ENCODE data around the gene TEAD1.

Gene TEAD1

DNA sequence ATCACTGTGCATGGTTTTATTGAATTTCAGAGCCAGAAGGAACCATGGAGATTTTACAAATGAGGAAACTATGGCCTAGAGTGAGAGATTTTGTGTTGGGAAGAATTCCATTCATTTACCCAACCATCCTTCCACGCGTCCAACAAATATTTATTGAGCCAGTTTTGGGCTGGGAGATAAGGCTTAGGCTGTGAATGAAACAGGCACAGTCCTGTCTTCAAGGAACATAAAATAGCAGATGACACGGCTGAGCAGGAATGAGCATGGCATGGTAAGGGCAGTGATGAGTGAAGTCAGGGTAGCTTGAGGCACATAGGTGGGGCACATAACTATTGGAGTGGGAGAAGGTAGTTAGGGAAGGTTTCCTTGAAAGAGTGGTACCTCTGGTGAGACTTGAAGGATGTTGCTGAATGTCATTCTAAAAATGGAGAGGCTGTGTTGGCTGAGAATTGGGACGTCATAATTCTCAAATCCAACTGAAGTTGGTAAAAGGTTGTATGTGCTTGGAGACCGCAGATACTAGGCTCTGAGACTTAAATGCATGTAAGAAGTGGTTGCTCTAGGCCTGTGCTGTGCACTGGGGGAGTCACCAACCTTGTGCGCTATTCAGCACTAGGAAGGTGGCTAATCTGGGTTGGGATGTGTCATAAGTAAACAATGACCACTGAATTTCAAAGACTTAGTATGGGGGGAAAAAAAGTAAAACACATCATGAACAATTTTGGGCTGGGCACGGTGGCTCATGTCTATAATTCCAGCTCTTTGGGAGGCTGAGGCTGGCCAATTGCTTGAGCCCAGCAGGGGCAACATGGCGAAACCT lies 51.9 kb downstream of the TEAD1 start:
- TF ChIP-seq ZFX (IDR thresholded peaks at IDR 0.05; ENCODE audit: borderline replicate concordance): no peak
- TF ChIP-seq, protein P1, sequence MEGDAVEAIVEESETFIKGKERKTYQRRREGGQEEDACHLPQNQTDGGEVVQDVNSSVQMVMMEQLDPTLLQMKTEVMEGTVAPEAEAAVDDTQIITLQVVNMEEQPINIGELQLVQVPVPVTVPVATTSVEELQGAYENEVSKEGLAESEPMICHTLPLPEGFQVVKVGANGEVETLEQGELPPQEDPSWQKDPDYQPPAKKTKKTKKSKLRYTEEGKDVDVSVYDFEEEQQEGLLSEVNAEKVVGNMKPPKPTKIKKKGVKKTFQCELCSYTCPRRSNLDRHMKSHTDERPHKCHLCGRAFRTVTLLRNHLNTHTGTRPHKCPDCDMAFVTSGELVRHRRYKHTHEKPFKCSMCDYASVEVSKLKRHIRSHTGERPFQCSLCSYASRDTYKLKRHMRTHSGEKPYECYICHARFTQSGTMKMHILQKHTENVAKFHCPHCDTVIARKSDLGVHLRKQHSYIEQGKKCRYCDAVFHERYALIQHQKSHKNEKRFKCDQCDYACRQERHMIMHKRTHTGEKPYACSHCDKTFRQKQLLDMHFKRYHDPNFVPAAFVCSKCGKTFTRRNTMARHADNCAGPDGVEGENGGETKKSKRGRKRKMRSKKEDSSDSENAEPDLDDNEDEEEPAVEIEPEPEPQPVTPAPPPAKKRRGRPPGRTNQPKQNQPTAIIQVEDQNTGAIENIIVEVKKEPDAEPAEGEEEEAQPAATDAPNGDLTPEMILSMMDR (IDR thresholded peaks at IDR 0.05): no peak
- H3K27ac ChIP-seq: no peak overlapping the region

DNA sequence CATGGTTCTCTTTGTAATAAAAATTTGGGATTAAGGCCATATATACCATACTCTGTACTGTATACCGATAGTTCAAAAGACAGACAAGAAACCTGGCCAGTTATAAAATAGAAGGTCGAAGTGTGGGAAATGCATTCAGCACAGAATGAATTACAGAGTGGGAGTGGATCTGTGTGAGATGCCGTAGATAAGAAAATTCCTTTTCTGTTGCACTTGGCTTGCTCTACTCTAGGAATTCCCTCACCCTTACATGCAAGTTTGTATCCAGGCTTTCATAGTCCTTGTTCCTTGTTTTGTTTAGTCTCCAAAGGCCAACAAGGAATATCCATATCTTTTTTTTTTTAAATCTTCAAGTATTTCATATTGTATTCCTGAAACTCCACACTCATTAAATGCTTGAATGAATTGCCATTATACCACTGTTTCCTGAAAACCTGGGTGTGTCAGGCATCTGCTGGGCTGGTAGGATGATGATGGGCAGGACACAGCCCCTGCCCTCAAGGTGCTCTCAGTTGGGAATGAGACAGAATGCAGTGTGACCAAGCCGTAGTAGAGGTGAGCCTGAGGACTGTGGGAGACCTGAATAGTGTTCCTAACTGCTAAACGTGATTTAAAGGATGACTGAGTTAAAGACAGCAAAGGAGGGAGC lies 53.5 kb downstream of the TEAD1 start:
- no peak overlapping the region for H3K27ac ChIP-seq
- TF ChIP-seq, protein P1 (IDR thresholded peaks at IDR 0.05): no peak
- TF ChIP-seq ZFX (IDR thresholded peaks at IDR 0.05; ENCODE audit: borderline replicate concordance): no peak

DNA sequence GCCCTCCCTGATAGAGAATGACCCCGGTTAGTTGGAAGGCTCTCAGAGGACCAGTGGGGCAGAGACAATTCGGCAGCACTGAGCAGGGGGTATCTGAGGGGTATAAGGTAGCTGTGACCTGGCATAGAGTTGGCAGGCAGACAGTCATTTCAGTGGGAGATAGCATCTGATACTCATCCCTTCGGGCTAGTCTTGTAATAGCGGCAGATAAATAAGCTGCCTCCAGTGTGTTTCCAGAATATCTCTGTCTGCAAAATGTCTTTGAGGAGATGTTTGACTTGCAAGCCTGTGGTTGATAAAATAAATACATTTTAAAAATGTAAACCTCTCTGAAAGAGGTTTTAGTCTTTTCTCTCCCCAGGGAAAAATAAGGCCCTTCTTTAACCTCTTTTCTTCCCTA lies 54.2 kb downstream of the TEAD1 start:
- TF ChIP-seq ZFX (IDR thresholded peaks at IDR 0.05; ENCODE audit: borderline replicate concordance): no peak
- TF ChIP-seq, protein P1 (IDR thresholded peaks at IDR 0.05): no peak
- no peak overlapping the region for H3K27ac ChIP-seq

DNA sequence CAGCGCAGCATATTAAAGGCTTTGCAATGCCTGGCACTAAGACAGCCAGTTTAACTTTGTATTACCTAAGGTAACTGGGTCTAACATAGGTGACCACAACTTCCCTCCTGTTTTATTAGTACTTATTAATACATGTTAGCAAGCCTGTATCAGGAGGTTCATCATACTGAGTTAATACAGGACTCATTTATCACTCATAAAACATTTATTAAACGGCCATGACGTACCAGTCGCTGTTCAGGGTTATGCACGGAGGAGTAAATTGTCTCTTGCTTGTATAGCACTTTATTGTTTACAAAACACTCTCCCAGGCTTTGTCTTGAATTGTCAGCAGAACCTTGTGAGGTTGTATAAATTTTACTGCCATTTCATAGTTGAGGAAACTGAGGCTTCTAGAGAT lies 55.7 kb downstream of the TEAD1 start:
- no peak overlapping the region for H3K27ac ChIP-seq
- TF ChIP-seq ZFX (IDR thresholded peaks at IDR 0.05; ENCODE audit: borderline replicate concordance): no peak
- TF ChIP-seq, protein P1 (IDR thresholded peaks at IDR 0.05): no peak

DNA sequence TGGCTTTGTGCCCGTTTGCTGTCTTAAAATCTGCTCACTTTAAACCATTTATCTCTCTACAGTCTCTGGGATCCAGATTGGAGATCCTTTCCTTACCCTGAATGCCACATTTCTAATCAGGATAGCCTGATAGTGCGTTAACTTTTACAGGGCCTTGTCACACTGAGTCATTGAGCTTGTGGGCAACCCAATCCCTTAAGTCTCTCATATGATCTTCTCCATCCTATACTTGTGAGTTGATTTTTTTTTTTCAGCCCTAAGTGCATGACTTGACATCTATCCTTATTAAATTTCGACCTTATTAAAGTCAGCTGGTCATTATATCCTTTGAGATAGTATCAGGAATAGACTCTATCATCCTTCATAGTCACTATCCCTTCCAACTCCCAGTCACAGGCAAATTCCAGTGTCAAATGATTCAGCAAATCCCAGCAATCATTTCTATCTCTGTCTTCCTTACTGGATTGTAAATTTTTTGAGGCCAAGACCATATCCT lies 57.7 kb downstream of the TEAD1 start:
- H3K27ac ChIP-seq: no peak overlapping the region
- TF ChIP-seq, protein P1 (IDR thresholded peaks at IDR 0.05): no peak
- TF ChIP-seq ZFX (IDR thresholded peaks at IDR 0.05; ENCODE audit: borderline replicate concordance): no peak

DNA sequence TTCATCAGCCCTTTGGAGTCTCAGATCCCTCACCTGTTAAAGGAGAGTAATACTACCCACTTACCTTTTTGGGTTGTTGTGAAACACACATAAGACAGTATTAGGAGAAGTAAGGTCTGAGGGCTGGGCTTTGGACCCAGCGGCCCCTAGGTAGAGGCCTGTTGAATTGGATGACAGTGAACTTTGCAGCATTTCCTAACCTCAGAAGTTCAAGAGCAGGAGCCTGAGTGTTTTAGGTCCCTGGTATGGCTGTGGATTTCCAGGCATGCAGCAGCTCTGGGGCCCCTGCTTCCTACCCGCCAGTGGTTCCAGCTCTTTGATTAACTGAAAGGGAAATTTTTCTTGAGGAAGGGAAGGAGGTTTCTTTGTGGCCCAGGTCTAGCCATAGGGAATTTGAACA lies 58.9 kb downstream of the TEAD1 start:
- H3K27ac ChIP-seq: no peak overlapping the region

More for the DNA sequence above, 58.9 kb downstream of the TEAD1 start:
- no peak for TF ChIP-seq ZFX (IDR thresholded peaks at IDR 0.05; ENCODE audit: borderline replicate concordance)
- TF ChIP-seq, protein P1 (IDR thresholded peaks at IDR 0.05): no peak

Data from 22Rv1 (cell line).